GM10266 (cell line): ENCODE measurements around the gene CLECL1.

ENCODE experiments used
- DNase-seq: peaks from one replicate; pipeline ENCODE4 v3.0.0; 2012; ENCODE audit errors: extremely low spot score
- CTCF ChIP-seq: IDR thresholded peaks from 2 replicates; pipeline ENCODE4 v1.5.1; 2012; ENCODE audit warnings: mild to moderate bottlenecking, low read depth; ENCODE audit not compliant: control insufficient read depth, insufficient read depth; ENCODE audit errors: missing control alignments

CLECL1 gene

GRCh38 chr12:9732921-9733461 lies at the start of gene CLECL1:
Gene CLECL1, minus strand, starts transcription at chr12:9733097.
- peak; percentile 62 for DNase-seq
- no peak for TF ChIP-seq CTCF

- no peak for TF ChIP-seq CTCF
- DNase-seq, result no peak
Observed at GRCh38 chr12:9781360-9781759, 48.5 kb upstream of the CLECL1 start.

GRCh38 chr12:9779209-9779608 lies 46.3 kb upstream of the CLECL1 start:
- no peak for DNase-seq
- no peak for TF ChIP-seq CTCF

GRCh38 chr12:9776781-9777180 lies 43.9 kb upstream of the CLECL1 start:
- no peak for DNase-seq

GRCh38 chr12:9773216-9773877 lies 40.5 kb upstream of the CLECL1 start:
- no peak for DNase-seq
- no peak for TF ChIP-seq CTCF

More at GRCh38 chr12:9776781-9777180, 43.9 kb upstream of the CLECL1 start:
- TF ChIP-seq CTCF, result no peak

GRCh38 chr12:9763025-9763424 lies 30.1 kb upstream of the CLECL1 start:
- TF ChIP-seq CTCF, result no peak
- DNase-seq, result no peak

GRCh38 chr12:9762369-9762768 lies 29.5 kb upstream of the CLECL1 start:
- DNase-seq, result no peak
- TF ChIP-seq CTCF, result no peak
